ENCODE data around the gene CBX2. TPM values are rescaled to one million over a fixed set of nuclear protein-coding genes. Genes with fewer than 3 reads are reported as not detected.

Gene CBX2
- total RNA-seq, 1 experiment from 2014 or later, result 28.3 TPM

DNA sequence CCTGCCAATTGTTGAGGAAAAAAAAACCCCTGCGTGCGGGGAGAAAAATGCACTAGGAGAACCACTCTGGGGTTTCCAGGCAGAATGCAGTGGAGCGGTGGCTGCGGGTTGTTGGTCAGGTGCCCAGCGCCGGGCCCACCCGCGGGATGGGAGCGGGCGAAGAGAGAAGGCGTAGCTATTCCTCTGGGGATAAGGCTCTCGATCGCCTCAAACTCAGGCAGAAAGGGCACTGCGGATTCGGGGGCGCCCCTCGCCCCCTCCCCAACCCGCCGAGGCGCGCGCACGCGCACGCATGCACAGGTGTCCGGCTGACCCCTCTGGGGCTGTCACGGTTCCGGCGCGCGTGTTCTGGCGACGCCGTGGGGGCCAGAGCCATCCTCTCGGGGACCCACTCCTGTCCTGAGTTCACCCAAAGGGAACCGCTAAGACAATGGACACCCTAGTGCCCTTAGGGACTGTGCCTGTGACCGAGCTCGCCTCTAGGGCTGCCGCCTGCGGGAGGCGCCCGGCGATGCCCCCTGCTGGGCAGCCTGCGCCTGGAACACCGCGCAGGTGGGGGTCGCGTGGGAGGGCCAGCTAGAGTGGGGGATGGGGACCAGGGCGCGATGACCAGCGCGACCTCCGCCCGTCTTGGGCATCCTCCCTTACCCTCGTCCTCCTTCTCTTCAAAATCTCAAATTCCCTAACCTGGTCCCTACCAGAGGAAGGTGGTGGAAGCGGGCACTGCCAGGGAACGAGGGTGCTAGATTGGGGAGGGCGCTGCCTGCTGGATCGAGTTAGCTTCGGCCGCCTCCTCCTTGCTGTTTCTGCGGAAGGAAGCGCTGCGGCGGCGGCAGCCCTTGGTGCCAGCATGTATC lies 33.3 kb downstream of the CBX2 start (continued):
- TF ChIP-seq, protein P1, sequence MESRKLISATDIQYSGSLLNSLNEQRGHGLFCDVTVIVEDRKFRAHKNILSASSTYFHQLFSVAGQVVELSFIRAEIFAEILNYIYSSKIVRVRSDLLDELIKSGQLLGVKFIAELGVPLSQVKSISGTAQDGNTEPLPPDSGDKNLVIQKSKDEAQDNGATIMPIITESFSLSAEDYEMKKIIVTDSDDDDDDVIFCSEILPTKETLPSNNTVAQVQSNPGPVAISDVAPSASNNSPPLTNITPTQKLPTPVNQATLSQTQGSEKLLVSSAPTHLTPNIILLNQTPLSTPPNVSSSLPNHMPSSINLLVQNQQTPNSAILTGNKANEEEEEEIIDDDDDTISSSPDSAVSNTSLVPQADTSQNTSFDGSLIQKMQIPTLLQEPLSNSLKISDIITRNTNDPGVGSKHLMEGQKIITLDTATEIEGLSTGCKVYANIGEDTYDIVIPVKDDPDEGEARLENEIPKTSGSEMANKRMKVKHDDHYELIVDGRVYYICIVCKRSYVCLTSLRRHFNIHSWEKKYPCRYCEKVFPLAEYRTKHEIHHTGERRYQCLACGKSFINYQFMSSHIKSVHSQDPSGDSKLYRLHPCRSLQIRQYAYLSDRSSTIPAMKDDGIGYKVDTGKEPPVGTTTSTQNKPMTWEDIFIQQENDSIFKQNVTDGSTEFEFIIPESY (IDR thresholded peaks at IDR 0.05; ENCODE audit: extremely low read depth, insufficient replicate concordance, low read length), result no peak
- TF ChIP-seq ELF1 (IDR thresholded peaks at IDR 0.05; ENCODE audit: borderline replicate concordance, low read depth) (no peak), CBX3 (IDR thresholded peaks at IDR 0.05; ENCODE audit: low read depth) (no peak)
- TF ChIP-seq, protein P2, sequence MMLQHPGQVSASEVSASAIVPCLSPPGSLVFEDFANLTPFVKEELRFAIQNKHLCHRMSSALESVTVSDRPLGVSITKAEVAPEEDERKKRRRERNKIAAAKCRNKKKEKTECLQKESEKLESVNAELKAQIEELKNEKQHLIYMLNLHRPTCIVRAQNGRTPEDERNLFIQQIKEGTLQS (IDR thresholded peaks at IDR 0.05), result no peak

DNA sequence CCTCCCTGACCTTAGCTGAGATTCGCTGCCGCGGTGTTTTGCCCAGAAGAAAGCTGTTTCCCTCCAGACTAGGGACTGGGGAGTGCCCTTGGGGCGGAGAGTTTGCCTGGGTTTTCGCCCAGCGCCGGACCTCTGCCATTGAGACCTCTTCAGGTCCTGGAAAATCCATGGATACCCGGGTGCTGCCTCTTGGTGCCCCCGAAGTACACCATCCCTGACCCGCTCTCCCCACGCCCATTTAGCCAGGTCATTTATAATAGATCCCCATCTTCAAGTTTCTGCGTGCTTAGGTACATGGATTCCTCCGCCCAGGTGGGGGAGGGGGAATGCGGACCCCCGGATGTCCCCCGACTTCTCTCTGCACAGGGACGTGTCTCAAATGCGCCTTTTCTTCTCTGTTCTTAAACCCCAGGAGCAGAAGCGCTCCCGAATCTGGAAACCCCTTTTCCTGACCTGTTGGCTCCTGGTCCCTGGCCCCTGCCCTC lies 34.0 kb downstream of the CBX2 start:
- H3K4me1 ChIP-seq (ENCODE audit: control insufficient read depth in 1 of 2, insufficient read depth in 2 of 2, low read length in 2 of 2), result peaks cover 25 to 44% of the 10 kb centered on the region in 2 experiments
- H3K79me2 ChIP-seq (ENCODE audit: insufficient read depth, low read length), result no peaks in the 10 kb centered on the region
- H3K4me2 ChIP-seq (ENCODE audit: low read length), result peak overlapping the region; percentile 88
- peak overlapping the region; percentile 34 to 53 for H3K4me3 ChIP-seq (replicated peaks in 1 of 2; ENCODE audit: low read depth in 1 of 2, low read length in 2 of 2)
- ATAC-seq, result no peak; the same call in 1 of the 2 replicates
- H3K27ac ChIP-seq (ENCODE audit: low read depth, low read length), result peak overlapping the region; percentile 21; the same call in 1 of the 2 replicates
- H3K36me3 ChIP-seq (ENCODE audit: control insufficient read depth in 1 of 2, insufficient read depth in 2 of 2, low read length in 2 of 2), result no peaks in the 10 kb centered on the region
- H3K27me3 ChIP-seq (ENCODE audit: insufficient read depth, low read length), result peaks cover 6% of the 10 kb centered on the region; the same call in 1 of the 2 replicates
- intact Hi-C loops (cut with micrococcal nuclease), result loop anchor here (2.0 kb wide), 1 partner anchor 27 kb away; the partner anchor contains the start of gene CBX4
- DNase-seq (ENCODE audit: low read depth, low spot score), result no peak
- POLR2A ChIA-PET, result interaction anchor here (1.2 to 1.8 kb wide), 4 partner anchors 11 to 27 kb away, joined by 3 to 17 read pairs (median 5); partner anchors contain the start of gene CBX4
- peak overlapping the region; percentile 82 for H2AFZ ChIP-seq (ENCODE audit: low read depth, low read length, poor library complexity, severe bottlenecking)
- CTCF ChIA-PET, result interaction anchor here (0.9 to 2.3 kb wide), 15 partner anchors 8 to 196 kb away, joined by 3 to 18 read pairs (median 5); partner anchors contain the start of genes CBX4 and CBX8
- H4K20me1 ChIP-seq (ENCODE audit: insufficient read depth), result no peaks in the 10 kb centered on the region
- H3K9me3 ChIP-seq (ENCODE audit: control insufficient read depth in 1 of 2, insufficient read depth in 1 of 2, low read depth in 1 of 2, low read length in 2 of 2), result no peaks in the 10 kb centered on the region
- no TSS peak for BruUV-seq (replicated peaks)
- RAD21 ChIA-PET (ENCODE audit: low non-redundant PET in 1 of 2, low total read pairs in 2 of 2, uncharacterized antibody in 2 of 2, unreplicated experiment in 2 of 2), result interaction anchor here (0.5 to 1.3 kb wide), 3 partner anchors 15 to 163 kb away, joined by 3 to 8 read pairs (median 4); partner anchors contain the start of genes CBX4 (in 1 of the 2) and CBX8 (in 1 of the 2)
- no peaks in the 10 kb centered on the region for H3K9me2 ChIP-seq (ENCODE audit: insufficient read depth)
- peak overlapping the region; percentile 29 for H3K9ac ChIP-seq (ENCODE audit: low read length)
- TF ChIP-seq, protein P3, sequence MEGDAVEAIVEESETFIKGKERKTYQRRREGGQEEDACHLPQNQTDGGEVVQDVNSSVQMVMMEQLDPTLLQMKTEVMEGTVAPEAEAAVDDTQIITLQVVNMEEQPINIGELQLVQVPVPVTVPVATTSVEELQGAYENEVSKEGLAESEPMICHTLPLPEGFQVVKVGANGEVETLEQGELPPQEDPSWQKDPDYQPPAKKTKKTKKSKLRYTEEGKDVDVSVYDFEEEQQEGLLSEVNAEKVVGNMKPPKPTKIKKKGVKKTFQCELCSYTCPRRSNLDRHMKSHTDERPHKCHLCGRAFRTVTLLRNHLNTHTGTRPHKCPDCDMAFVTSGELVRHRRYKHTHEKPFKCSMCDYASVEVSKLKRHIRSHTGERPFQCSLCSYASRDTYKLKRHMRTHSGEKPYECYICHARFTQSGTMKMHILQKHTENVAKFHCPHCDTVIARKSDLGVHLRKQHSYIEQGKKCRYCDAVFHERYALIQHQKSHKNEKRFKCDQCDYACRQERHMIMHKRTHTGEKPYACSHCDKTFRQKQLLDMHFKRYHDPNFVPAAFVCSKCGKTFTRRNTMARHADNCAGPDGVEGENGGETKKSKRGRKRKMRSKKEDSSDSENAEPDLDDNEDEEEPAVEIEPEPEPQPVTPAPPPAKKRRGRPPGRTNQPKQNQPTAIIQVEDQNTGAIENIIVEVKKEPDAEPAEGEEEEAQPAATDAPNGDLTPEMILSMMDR (IDR thresholded peaks at IDR 0.05 in 2 of 3, conservative IDR thresholded peaks at IDR 0.05 in 1 of 3; ENCODE audit: borderline replicate concordance in 1 of 3, insufficient read depth in 1 of 3, low read depth in 2 of 3, low read length in 2 of 3), result no peak
- TF ChIP-seq SIN3A (IDR thresholded peaks at IDR 0.05; ENCODE audit: low read depth), result no peak
- TF ChIP-seq TCF7L2 (IDR thresholded peaks at IDR 0.05; ENCODE audit: borderline replicate concordance, extremely low read depth, insufficient read depth, insufficient read length), result no peak
- TF ChIP-seq CEBPB (IDR thresholded peaks at IDR 0.05; ENCODE audit: low read depth), result no peak
- no peak for TF ChIP-seq ELF1 (IDR thresholded peaks at IDR 0.05; ENCODE audit: borderline replicate concordance, low read depth)
- no peak for TF ChIP-seq ZFX (IDR thresholded peaks at IDR 0.05)
- TF ChIP-seq ZNF274 (IDR thresholded peaks at IDR 0.05; ENCODE audit: low read depth, low read length), result no peak
- no peak for TF ChIP-seq JUND (IDR thresholded peaks at IDR 0.05)
- TF ChIP-seq EGR1 (IDR thresholded peaks at IDR 0.05; ENCODE audit: low read depth), result no peak
- TF ChIP-seq MAX (IDR thresholded peaks at IDR 0.05), result no peak
- no peak for TF ChIP-seq POLR2AphosphoS5 (IDR thresholded peaks at IDR 0.05; ENCODE audit: low read depth, low read length)
- TF ChIP-seq EZH2phosphoT487 (IDR thresholded peaks at IDR 0.05; ENCODE audit: borderline replicate concordance), result no peak
- TF ChIP-seq, protein P1 (IDR thresholded peaks at IDR 0.05; ENCODE audit: extremely low read depth, insufficient replicate concordance, low read length), result no peak
- TF ChIP-seq EZH2 (IDR thresholded peaks at IDR 0.05), result no peak
